Gastrocnemius medialis (tissue), 4 donors: ENCODE data around the gene ARMH1.

Experiments
- CTCF ChIP-seq, 5 experiments: fragments of 450-650 bp in 3 of 5; fragments of 200-600 bp in 2 of 5; sonication (generic) in 2 of 5; IDR thresholded peaks in 4 of 5; conservative IDR thresholded peaks in 1 of 5; 1 replicate in 4 of 5; 2 replicates in 1 of 5; pipeline ENCODE4 v1.5.1; 2016 to 2019; ENCODE audit warnings: antibody characterized with exemption in 5 of 5, mild to moderate bottlenecking in 3 of 5, moderate library complexity in 3 of 5
- POLR2A ChIP-seq, 2 donors: fragments of 450-650 bp; IDR thresholded peaks; one replicate each; pipeline ENCODE4 v1.6.1; 2017; ENCODE audit warnings: antibody characterized with exemption in 2 of 2, mild to moderate bottlenecking in 2 of 2, moderate library complexity in 2 of 2

- TF ChIP-seq CTCF (IDR thresholded peaks at IDR 0.05 in 4 of 5, conservative IDR thresholded peaks at IDR 0.05 in 1 of 5) (no peak), POLR2A (IDR thresholded peaks at IDR 0.05) (no peak)
Measured at GRCh38 chr1:44723064-44723463, 48.5 kb downstream of the ARMH1 start.
